GM21515 (cell line): ENCODE data around the gene SLC35B2.

Experiments
- ATAC-seq: cut with Tn5 transposase; IDR thresholded peaks from one replicate; pipeline ENCODE4 v1.9.1; 2021; ENCODE audit not compliant: unreplicated experiment

Gene SLC35B2

DNA sequence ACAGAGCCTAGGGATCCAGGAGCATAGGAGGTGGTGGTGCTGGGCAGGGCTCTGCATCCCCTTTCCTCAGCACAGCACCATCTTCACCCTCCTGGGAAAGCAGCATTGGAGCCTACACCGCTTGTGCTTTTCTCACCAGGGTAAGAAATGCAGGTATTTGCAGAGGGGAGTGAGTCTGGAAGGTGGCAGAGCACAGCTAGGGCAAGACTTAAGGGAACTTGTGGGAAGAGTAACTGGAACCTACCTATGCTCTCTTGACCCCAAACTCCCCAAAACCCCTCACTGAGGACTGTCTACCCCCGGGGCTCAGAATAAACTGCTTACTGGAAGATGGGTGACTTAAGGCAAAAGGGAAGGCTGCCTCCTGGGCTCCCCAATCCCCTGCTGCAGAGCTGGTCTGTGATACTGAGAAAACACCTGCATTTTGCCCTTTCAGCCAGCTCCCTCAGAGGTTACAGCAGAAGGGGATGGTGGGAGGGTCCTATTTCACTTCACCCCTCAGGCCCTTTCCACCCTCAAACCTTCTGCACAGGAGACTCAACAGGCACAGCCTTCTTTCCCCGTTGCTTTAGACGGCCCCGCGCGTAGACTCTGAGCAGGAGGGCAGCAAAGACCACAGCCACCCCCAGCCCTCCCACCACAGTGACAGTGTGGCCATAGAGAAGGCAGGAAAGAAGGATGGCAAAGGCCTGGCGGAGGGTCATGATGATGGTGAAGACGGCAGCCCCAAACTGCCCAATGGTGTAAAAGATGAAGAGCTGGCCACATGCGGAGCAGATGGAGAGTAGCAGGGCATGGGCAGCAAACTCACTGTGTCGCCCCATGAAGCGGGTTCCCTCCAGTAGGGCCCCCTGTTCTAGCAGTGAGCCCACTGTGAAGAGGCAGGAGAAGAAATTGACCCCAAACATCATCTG lies 2.9 kb downstream of the SLC35B2 start:
- ATAC-seq: no peak

DNA sequence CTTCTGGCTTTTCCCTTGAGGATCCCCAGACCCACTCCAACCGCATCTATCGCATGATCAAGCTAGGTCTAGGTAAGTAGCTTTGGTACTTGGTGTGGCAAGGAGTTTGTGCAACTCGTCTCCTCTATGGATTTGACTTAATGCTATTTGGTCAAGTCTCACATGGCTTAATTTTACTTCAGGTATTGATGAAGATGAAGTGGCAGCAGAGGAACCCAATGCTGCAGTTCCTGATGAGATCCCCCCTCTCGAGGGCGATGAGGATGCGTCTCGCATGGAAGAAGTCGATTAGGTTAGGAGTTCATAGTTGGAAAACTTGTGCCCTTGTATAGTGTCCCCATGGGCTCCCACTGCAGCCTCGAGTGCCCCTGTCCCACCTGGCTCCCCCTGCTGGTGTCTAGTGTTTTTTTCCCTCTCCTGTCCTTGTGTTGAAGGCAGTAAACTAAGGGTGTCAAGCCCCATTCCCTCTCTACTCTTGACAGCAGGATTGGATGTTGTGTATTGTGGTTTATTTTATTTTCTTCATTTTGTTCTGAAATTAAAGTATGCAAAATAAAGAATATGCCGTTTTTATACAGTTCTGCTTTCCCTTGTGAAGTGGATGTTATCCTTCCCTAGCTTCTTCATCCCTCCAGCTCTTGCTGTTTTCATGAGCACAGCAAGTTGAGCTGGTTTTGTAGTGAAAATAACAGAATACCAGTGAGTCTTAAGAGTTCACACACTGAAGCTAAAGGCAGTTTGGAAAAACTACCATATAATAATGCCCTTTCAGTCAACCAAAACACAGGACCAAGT lies 3.8 kb downstream of the SLC35B2 start:
- no peak for ATAC-seq

DNA sequence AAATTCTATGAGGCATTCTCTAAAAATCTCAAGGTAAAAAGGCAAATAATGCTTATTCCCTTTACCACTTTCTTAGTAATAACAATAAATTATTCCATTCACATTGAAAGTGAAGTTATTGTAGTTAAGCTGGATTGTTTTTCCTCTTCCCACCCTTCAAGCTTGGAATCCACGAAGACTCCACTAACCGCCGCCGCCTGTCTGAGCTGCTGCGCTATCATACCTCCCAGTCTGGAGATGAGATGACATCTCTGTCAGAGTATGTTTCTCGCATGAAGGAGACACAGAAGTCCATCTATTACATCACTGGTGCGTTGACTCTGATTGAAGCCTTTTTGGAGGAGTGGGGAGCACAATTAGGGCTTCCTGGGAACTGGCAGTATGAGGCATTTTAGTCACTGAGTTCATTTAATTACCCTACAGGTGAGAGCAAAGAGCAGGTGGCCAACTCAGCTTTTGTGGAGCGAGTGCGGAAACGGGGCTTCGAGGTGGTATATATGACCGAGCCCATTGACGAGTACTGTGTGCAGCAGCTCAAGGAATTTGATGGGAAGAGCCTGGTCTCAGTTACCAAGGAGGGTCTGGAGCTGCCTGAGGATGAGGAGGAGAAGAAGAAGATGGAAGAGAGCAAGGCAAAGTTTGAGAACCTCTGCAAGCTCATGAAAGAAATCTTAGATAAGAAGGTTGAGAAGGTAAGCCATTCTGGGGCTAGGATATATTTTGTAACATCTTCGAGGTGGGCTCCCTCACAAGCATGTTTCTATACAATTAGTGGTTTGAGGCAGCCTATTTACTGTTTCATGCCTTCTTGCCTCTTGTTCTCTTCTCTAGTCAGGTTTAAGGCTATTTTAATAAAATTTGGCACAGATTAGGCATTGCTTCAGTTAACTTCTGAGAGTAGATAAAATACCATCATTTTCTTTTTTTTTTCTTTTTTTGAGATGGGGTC lies 5.5 kb downstream of the SLC35B2 start:
- no peak for ATAC-seq

DNA sequence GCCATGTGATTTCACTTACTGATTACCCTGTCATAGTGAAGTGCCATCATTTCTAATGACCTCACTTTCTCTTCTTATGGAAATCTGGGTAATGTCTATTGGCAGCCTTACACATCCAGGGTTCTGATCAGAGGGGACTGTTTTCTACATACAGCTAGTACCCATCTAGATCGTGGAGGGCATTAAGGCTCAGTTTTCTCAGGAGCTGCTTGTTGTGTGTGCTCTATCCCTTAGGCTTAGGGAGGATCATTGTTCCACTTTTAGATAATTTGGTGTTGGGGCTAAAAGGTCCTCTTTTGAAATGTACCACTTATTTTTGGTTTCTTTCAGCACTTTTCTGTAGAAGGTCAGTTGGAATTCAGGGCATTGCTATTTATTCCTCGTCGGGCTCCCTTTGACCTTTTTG lies 6.6 kb downstream of the SLC35B2 start:
- ATAC-seq: no peak

DNA sequence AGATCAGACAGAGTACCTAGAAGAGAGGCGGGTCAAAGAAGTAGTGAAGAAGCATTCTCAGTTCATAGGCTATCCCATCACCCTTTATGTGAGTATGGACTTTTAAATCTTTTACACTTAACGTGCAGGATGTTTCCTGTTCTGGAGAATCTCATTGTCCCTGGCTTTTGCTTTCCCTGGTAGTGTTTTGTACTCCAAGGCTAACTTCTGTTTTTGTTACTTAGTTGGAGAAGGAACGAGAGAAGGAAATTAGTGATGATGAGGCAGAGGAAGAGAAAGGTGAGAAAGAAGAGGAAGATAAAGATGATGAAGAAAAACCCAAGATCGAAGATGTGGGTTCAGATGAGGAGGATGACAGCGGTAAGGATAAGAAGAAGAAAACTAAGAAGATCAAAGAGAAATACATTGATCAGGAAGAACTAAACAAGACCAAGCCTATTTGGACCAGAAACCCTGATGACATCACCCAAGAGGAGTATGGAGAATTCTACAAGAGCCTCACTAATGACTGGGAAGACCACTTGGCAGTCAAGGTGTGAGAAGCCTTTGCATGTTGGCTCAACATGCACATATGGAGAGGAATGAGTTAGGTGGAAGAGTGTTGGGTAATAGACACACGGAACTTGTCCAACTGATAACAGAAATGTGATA lies 7.1 kb downstream of the SLC35B2 start:
- ATAC-seq: no peak

DNA sequence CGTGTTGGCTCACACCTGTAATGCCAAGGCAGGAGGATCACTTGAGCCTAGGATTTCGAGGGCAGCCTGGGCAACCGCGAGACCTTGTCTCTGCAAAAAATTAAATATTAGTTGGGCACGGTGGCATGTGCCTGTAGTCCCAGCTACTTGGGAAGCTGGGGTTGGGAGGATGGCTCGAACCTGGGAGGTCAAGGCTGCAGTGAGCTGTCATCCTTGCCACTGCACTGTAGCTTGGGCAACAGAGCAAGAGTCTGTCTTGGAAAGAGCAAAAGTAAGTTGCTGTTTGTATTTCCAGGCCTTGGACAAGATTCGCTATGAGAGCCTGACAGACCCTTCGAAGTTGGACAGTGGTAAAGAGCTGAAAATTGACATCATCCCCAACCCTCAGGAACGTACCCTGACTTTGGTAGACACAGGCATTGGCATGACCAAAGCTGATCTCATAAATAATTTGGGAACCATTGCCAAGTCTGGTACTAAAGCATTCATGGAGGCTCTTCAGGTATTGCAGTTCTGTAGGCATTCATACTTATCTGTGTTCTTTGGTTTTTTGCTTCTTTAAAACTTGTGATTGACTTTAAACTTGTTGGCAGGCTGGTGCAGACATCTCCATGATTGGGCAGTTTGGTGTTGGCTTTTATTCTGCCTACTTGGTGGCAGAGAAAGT lies 8.1 kb downstream of the SLC35B2 start:
- ATAC-seq: no peak

DNA sequence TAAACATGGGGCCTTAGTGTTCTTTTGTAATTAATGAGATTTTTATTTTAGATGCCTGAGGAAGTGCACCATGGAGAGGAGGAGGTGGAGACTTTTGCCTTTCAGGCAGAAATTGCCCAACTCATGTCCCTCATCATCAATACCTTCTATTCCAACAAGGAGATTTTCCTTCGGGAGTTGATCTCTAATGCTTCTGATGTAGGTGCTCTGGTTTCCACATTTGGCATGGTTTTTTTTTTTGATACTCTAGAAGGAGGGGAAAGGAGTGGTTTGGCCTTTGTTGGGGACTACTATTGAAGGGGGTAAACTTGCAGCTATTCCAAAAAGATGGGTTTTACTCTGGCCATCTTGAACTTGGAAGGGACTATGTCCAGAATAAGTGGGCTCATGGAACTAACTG lies 8.7 kb downstream of the SLC35B2 start:
- no peak for ATAC-seq

DNA sequence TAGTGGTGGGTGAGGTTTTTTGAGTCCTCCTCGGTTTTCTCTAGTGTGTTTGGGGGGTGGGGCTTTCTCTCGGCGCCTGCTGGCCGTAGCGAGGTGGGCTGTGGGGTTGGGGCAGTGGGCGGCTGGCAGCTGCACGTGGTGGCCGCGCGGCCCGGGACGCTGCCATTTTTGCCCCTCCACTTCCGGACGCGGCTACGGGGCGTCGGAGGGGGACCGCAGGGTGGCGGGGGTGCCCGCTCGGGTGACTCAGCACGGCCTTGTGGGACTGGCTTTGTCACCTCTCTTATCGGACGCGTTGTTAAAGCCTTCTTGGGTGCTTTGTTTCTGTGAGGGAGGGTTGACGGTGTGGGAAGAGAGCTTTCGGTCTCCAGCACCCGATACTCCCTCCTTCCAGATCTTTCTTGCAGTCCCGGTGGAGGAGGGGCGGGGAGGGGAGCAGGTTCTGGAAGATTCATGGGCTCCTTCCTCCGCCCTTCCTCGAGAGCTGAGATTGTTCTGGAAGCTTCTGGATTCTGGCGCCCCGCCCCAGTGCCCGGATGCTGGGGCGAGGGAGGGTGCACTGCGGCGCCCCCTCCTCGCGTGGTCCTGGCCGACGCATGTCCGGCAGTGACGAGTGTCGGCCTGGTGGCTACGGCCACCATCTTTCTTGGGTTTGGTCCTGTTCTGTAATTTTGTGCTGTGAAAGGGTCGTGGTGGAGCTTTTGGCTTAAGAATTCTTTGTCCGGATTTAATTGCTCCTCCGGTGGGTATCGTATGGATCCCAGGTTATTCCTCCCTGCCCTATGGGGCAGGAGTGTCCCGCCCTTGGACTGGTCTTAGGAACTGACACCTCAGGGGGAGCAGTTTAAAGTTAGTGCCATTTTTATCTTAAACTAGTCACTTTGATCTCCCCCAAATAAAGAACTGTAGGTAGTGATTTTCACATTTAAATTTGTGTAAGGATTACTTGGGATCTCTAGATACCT lies 9.7 kb downstream of the SLC35B2 start:
- peak; percentile 30 for ATAC-seq

DNA sequence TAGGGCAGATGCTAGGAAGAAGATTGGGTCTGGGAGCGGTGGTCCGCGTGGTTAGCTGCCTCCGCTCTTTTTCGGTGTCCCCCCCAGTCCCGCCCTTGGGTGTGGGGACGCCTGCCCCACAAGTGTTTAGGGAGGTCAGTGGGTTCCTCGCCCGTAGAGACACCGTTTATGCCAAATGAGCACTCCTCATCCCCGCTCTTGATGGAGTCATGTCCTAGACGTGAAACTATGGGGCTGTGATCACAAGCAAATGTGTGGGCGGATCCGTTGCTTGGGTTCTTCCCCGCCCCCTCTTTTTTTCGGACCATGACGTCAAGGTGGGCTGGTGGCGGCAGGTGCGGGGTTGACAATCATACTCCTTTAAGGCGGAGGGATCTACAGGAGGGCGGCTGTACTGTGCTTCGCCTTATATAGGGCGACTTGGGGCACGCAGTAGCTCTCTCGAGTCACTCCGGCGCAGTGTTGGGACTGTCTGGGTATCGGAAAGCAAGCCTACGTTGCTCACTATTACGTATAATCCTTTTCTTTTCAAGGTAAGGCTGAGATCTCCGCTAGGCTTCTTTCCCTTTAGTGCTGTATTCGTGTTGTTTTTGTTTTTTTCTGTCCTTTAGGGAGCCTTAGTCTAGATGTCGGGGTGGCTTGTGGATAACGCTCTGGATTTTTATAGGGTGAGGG lies 10.5 kb downstream of the SLC35B2 start, which contains the start of gene HSP90AB1:
HSP90AB1 (plus strand) TSS at position 439 of the 675 bp plus-strand sequence. CDS start 1,529 bp downstream, outside the sequence.
- peak; percentile 65 for ATAC-seq

DNA sequence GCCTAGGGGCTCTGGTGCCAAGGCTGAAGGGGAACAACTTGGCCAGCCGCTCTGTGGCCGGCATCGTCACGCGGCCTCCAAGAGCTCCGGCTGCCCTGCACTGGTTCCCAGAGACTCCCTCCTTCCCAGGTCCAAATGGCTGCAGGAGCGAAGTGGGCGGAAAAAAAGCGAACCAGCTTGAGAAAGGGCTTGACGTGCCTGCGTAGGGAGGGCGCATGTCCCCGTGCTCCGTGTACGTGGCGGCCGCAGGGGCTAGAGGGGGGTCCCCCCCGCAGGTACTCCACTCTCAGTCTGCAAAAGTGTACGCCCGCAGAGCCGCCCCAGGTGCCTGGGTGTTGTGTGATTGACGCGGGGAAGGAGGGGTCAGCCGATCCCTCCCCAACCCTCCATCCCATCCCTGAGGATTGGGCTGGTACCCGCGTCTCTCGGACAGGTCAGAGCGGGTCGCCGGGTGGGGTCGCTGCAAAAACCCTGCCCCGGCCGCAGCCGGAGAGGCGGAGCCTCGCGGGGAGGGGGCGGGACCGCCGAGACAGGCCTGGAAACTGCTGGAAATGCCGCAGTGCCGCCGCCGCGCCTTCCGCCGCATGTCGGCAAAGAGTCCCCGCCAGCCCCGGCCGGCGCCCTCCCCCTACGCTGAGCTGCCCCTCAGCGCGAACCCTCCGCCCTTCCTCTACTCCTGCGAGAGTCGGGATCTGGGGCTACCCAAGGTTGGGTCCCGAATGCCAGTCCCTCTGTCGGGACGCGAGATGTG lies 11.2 kb downstream of the SLC35B2 start:
- peak; percentile 44 for ATAC-seq

DNA sequence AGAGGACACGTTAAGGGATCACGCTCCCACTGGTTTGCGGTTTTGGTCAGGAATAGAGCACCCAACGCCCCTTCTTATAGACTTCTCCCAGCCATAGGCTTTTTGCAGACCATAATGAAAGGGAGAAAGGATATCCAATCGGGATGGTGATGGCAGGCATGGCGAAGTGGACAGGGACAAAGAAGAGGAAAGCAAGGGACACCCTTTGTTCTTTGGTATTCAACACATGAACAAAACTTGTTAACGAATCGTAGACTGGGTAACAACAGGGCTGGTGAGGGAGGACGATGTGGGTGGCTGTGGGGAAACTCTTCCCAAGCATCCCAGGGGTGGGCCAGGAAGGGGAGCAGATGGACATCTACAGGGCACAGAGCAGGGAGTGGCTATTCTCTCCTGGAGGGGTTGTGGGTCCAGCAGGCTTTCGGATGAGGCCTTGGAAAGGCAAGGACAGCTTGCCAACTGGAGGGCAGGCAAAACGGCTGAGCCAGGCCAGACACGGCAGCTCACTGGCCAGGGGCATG lies 11.9 kb downstream of the SLC35B2 start:
- ATAC-seq: no peak

DNA sequence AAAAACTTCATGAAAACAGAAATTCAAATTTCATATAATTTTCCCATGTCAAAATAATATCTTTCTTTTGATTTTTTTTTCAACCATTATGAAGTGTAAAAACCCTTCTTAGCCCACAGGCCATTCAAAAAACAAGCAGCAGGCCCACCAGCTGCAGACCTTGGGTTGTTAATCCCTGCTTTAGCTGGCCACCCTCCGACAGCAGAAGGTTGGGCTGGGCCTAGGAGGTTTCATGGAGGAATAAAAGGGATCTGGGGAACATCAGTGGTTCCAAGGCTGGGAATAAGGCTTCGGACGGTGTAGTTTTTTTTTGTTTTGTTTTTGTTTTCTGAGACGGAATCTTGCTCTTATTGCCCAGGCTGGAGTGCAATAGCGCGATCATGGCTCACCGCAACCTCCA lies 14.0 kb downstream of the SLC35B2 start:
- no peak for ATAC-seq

DNA sequence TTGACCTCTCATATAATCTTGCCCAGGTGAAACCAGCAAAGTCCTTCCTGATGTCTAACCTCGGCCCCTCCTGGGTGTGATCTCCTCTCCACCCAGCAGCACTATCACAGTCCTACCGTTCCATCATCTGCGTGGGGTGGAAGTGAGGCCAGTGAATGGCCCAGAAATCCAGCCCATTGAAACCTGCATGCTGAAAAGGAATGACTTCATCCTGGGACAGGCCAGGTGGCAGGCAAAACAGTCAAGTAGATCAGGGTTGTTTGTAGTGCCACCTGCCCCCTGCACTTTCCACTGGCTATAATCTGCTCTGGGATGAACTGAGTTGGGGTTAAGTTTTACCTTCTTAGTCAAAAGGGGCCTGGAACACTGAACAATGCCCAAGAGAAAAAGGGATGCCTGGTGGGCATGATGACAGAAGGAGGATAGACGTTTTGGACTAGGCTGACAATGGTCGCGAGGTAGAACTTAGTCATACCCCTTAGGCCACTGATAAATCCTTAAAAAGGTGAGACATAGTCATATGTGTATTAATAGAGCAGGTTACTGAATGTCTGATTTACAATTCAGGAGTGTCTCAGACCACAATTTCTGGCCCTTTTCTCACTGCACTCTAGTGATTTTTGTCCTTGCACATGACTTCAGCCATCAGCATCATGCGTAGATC lies 18.5 kb downstream of the SLC35B2 start:
- ATAC-seq: no peak

DNA sequence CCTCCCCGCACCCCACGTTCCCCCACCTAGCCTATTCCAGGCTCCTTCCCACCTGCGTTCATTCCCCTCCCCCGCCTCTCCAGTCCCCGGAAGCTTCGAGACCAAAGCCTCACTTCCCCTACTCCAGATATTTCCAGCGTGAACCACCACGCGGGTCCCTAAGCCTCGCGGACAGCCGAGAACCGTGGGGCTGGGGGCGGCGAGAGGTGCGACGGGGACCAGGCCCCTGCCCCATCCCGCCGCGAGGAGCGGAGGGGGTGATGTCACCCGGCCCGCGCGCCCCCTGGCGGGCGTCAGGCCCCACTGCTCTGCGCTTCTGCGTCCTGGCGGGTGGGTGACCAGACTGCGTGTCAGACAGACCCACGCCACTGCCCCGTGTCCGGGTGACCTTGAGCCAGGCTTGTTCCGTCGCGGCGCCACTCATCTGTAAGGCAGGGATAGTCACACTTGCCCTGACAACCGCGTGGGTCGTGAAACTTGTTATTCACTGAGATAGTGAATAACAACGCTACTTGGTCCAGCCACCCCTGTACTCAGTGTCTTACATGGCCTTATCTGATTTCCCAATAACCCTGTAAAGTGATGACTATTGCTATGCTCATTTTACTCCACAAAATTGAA lies 19.4 kb downstream of the SLC35B2 start:
- peak; percentile 80 for ATAC-seq

DNA sequence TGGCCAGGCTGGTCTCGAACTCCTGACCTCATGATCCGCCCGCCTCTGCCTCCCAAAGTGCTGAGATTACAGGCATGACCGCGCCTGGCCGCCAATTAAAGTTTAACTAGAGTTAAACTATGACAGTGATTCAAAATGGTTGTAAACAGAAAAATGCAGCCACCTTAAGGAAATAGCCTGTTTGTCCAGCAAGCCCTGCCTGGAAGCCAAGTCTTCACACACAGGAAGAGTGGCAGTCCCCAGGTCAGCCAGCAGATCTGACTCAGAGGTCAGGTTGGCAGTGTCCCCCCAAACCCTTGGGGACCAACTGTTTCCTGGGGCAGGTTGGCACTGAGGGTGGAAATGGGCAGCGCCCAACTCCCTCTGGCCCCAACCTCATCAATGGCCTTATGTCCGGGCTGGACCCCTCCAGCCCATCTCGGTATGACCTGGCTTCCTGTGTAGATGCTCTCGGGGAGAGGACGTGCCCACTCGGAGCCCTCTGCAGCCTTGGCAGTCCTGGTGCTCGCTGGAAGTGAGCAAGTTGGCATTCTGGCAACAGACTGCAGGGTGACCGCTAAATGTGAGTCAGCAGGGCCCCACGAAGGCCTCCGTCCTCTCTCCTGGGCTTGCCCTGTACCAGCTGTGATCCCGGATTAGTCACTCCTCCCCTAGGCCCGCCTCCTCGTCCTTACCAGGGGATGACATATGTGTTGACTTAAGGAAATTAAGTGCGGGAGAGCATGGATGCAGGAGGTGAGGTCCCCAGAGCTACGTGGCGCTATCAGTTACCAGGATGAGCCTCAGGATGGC lies 20.1 kb downstream of the SLC35B2 start:
- peak; percentile 41 for ATAC-seq
